Measurements from ENCODE around the gene DUSP3. TPM values are rescaled to one million over a fixed set of nuclear protein-coding genes. Genes with fewer than 3 reads are reported as not detected.
"Not testable (repeated sequence)": the region's sequence is repeated elsewhere in the genome, so short reads cannot be mapped to it uniquely, and the experiment has no call there.

The DUSP3 gene
- total and polyA plus RNA-seq, 4 donors = 68.3 to 123 (median 111) TPM

DNA sequence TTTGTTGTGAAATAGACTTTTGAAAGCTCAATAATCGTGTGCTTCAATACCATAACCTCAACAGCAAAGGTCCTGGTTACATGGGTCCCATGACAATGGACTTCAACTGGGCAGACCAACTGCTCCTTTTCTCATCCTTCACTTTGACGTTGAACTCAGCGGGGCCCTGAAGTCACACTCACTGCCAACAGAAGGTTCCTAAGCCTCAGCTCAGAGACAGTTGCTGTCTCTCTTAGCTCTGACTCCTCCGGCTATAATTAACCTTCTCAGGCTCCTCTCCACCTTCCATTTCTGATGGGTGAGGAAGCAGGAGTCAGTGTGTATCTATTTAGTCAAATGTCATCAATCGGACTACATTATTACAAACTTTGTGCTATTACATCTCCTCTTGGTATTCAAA, 30.3 kb upstream of the DUSP3 start:
- DNase-seq (no peak), ATAC-seq (ENCODE audit: low FRiP score) (no peak)
- no peaks in the 10 kb centered on the region for H3K9me3 ChIP-seq (ENCODE audit: control insufficient read depth, low read length)
- WGBS, 2 donors = 94% methylated on average over 5 of the region's 5 CpGs
- no peak overlapping the region for H3K4me3 ChIP-seq (ENCODE audit: low read length in 2 of 2)
- intact Hi-C loops (cut with DNase I) = no loop called here
- no peak overlapping the region for H3K27ac ChIP-seq (ENCODE audit: low read depth in 1 of 2, low read length in 2 of 2)
- no peaks in the 10 kb centered on the region for H3K4me1 ChIP-seq (ENCODE audit: control insufficient read depth in 1 of 2, insufficient read depth in 2 of 2, low read length in 2 of 2)
- H3K36me3 ChIP-seq (ENCODE audit: control insufficient read depth in 1 of 2, insufficient read depth in 2 of 2, low read length in 1 of 2) = peaks cover 5 to 7% of the 10 kb centered on the region in 2 donors
- H3K27me3 ChIP-seq (ENCODE audit: control insufficient read depth in 1 of 2, insufficient read depth in 2 of 2, low read length in 1 of 2) = no peaks in the 10 kb centered on the region

DNA sequence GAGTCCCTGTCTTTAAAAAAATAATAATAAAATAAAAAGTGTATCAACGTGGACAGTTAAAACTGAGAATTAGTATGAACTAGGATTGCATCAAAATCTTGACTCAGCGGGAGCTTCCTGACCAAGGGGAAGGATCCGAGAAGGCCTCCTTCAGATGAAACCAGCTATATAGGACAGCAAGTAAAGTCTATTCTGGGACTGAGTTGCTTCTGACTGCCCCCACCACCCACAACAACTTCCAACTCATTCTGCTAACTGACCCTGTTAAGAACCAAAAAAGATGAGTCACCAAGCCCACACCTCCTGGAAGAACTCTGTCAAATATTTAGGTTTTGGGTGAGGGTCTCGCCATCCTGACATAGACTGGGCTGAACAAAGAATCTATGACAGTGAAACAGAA, 29.3 kb upstream of the DUSP3 start:
- WGBS, 2 donors = 94 to 95% methylated on average over 4 of the region's 4 CpGs
- H3K36me3 ChIP-seq (ENCODE audit: control insufficient read depth in 1 of 2, insufficient read depth in 2 of 2, low read length in 1 of 2) = peaks cover 5 to 7% of the 10 kb centered on the region in 2 donors
- H3K27me3 ChIP-seq (ENCODE audit: control insufficient read depth in 1 of 2, insufficient read depth in 2 of 2, low read length in 1 of 2) = no peaks in the 10 kb centered on the region
- no peaks in the 10 kb centered on the region for H3K9me3 ChIP-seq (ENCODE audit: control insufficient read depth, low read length)
- DNase-seq = no peak
- no peaks in the 10 kb centered on the region for H3K4me1 ChIP-seq (ENCODE audit: control insufficient read depth in 1 of 2, insufficient read depth in 2 of 2, low read length in 2 of 2)
- H3K4me3 ChIP-seq (ENCODE audit: low read length in 2 of 2) = no peak overlapping the region
- intact Hi-C loops (cut with DNase I) = no loop called here
- no peak for ATAC-seq (ENCODE audit: low FRiP score)
- H3K27ac ChIP-seq (ENCODE audit: low read depth in 1 of 2, low read length in 2 of 2) = no peak overlapping the region

DNA sequence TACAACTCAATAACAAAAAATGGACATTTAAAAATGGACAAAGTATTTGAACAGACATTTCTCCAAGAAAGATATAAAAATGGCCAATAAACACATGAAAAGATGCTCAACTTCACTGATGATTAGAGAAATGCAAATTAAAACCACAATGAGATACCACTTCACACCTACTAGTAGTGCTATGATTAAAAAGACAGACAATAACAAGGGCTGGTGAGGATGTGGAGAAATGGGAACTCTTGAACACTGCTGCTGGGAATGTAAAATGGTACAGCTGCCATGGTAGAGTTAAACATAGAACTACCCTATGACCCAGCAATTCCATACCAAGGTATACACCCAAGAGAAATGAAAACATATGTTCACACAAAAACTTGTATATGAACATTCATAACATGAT, 26.3 kb upstream of the DUSP3 start:
- Histone ChIP-seq H3K27ac (ENCODE audit: low read depth in 1 of 2, low read length in 2 of 2) (no peak overlapping the region), H3K9me3 (ENCODE audit: control insufficient read depth, low read length) (no peaks in the 10 kb centered on the region), H3K27me3 (ENCODE audit: control insufficient read depth in 1 of 2, insufficient read depth in 2 of 2, low read length in 1 of 2) (no peaks in the 10 kb centered on the region), H3K4me1 (ENCODE audit: control insufficient read depth in 1 of 2, insufficient read depth in 2 of 2, low read length in 2 of 2) (no peaks in the 10 kb centered on the region), H3K36me3 (ENCODE audit: control insufficient read depth in 1 of 2, insufficient read depth in 2 of 2, low read length in 1 of 2) (peaks cover 10% of the 10 kb centered on the region in 2 donors), H3K4me3 (ENCODE audit: low read length in 2 of 2) (no peak overlapping the region)
- intact Hi-C loops (cut with DNase I) = no loop called here
- ATAC-seq (ENCODE audit: low FRiP score) (no peak), DNase-seq (no peak)

GRCh38 chr17:43803758-43804157, 25.0 kb upstream of the DUSP3 start:
- H3K9me3 ChIP-seq (ENCODE audit: control insufficient read depth, low read length) = no peaks in the 10 kb centered on the region
- ATAC-seq (ENCODE audit: low FRiP score) (no peak), DNase-seq (no peak)
- H3K36me3 ChIP-seq (ENCODE audit: control insufficient read depth in 1 of 2, insufficient read depth in 2 of 2, low read length in 1 of 2) = peaks cover 10% of the 10 kb centered on the region in 2 donors
- no peaks in the 10 kb centered on the region for H3K4me1 ChIP-seq (ENCODE audit: control insufficient read depth in 1 of 2, insufficient read depth in 2 of 2, low read length in 2 of 2)
- no peak overlapping the region for H3K27ac ChIP-seq (ENCODE audit: low read depth in 1 of 2, low read length in 2 of 2)
- intact Hi-C loops (cut with DNase I) = no loop called here
- no peaks in the 10 kb centered on the region for H3K27me3 ChIP-seq (ENCODE audit: control insufficient read depth in 1 of 2, insufficient read depth in 2 of 2, low read length in 1 of 2)
- no peak overlapping the region for H3K4me3 ChIP-seq (ENCODE audit: low read length in 2 of 2)
- WGBS, 2 donors = 64 to 65% methylated on average over 4 of the region's 4 CpGs

GRCh38 chr17:43801844-43802243, 23.1 kb upstream of the DUSP3 start:
- Histone ChIP-seq H3K27ac (ENCODE audit: low read depth in 1 of 2, low read length in 2 of 2) (no peak overlapping the region), H3K36me3 (ENCODE audit: control insufficient read depth in 1 of 2, insufficient read depth in 2 of 2, low read length in 1 of 2) (peaks cover 6 to 8% of the 10 kb centered on the region in 2 donors), H3K4me1 (ENCODE audit: control insufficient read depth in 1 of 2, insufficient read depth in 2 of 2, low read length in 2 of 2) (no peaks in the 10 kb centered on the region), H3K9me3 (ENCODE audit: control insufficient read depth, low read length) (no peaks in the 10 kb centered on the region), H3K27me3 (ENCODE audit: control insufficient read depth in 1 of 2, insufficient read depth in 2 of 2, low read length in 1 of 2) (no peaks in the 10 kb centered on the region), H3K4me3 (ENCODE audit: low read length in 2 of 2) (no peak overlapping the region)
- DNase-seq (no peak), ATAC-seq (ENCODE audit: low FRiP score) (no peak)
- intact Hi-C loops (cut with DNase I) = no loop called here
- 84 to 90% methylated on average over 3 of the region's 3 CpGs for WGBS, 2 donors

DNA sequence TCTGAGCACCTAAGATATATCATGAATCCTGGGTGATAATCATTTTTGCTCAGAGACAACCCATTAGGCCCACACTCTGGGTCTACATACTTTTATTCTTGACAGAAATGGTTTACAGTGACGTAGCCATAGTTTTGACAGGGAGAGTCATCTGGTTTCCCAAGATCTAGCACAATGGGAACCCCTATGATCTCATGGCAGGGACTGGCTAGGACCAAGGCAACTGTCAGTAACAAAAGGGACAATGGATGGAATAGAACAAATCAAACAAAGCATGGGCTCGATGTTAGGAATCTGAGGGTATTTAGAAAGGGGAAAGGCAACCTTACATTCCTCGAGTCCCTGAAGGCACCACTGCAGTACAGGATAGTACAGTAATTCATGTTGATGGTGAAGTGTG, 22.0 kb upstream of the DUSP3 start:
- no peak overlapping the region for H3K4me3 ChIP-seq (ENCODE audit: low read length in 2 of 2)
- no peaks in the 10 kb centered on the region for H3K27me3 ChIP-seq (ENCODE audit: control insufficient read depth in 1 of 2, insufficient read depth in 2 of 2, low read length in 1 of 2)
- no peak overlapping the region for H3K27ac ChIP-seq (ENCODE audit: low read depth in 1 of 2, low read length in 2 of 2)
- ATAC-seq (ENCODE audit: low FRiP score) (no peak), DNase-seq (no peak)
- H3K4me1 ChIP-seq (ENCODE audit: control insufficient read depth in 1 of 2, insufficient read depth in 2 of 2, low read length in 2 of 2) = no peaks in the 10 kb centered on the region
- 94 to 95% methylated on average over 3 of the region's 3 CpGs for WGBS, 2 donors
- intact Hi-C loops (cut with DNase I) = no loop called here
- H3K36me3 ChIP-seq (ENCODE audit: control insufficient read depth in 1 of 2, insufficient read depth in 2 of 2, low read length in 1 of 2) = peaks cover 6 to 8% of the 10 kb centered on the region in 2 donors
- H3K9me3 ChIP-seq (ENCODE audit: control insufficient read depth, low read length) = no peaks in the 10 kb centered on the region

GRCh38 chr17:43799047-43799446, 20.3 kb upstream of the DUSP3 start:
- no peak for DNase-seq
- peaks cover 6 to 8% of the 10 kb centered on the region in 2 donors for H3K36me3 ChIP-seq (ENCODE audit: control insufficient read depth in 1 of 2, insufficient read depth in 2 of 2, low read length in 1 of 2)
- H3K27ac ChIP-seq (ENCODE audit: low read depth in 1 of 2, low read length in 2 of 2) = no peak overlapping the region
- no peaks in the 10 kb centered on the region for H3K9me3 ChIP-seq (ENCODE audit: control insufficient read depth, low read length)
- intact Hi-C loops (cut with DNase I) = no loop called here
- WGBS, 2 donors = 68 to 69% methylated on average over 2 of the region's 2 CpGs
- no peaks in the 10 kb centered on the region for H3K27me3 ChIP-seq (ENCODE audit: control insufficient read depth in 1 of 2, insufficient read depth in 2 of 2, low read length in 1 of 2)
- no peak overlapping the region for H3K4me3 ChIP-seq (ENCODE audit: low read length in 2 of 2)
- no peak for ATAC-seq (ENCODE audit: low FRiP score)
- H3K4me1 ChIP-seq (ENCODE audit: control insufficient read depth in 1 of 2, insufficient read depth in 2 of 2, low read length in 2 of 2) = no peaks in the 10 kb centered on the region

DNA sequence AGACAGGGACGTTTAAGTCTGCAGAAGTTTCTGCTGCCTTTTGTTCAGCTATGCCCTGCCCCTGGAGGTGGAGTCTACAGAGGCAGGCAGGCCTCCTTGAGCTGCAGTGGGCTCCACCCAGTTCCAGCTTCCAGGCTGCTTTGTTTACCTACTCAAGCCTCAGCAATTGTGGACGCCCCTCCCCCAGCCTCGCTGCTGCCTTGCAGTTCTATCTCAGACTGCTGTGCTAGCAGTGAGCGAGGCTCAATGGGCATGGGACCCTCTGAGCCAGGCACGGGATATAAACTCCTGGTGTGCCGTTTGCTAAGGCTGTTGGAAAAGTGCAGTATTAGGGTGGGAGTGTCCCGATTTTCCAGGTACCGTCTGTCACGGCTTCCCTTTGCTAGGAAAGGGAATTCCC, 19.2 kb upstream of the DUSP3 start:
- intact Hi-C loops (cut with DNase I); H3K27me3 ChIP-seq (ENCODE audit: control insufficient read depth in 1 of 2, insufficient read depth in 2 of 2, low read length in 1 of 2); H3K9me3 ChIP-seq (ENCODE audit: control insufficient read depth, low read length); H3K4me3 ChIP-seq (ENCODE audit: low read length in 2 of 2); DNase-seq; H3K27ac ChIP-seq (ENCODE audit: low read depth in 1 of 2, low read length in 2 of 2); ATAC-seq (ENCODE audit: low FRiP score); H3K36me3 ChIP-seq (ENCODE audit: control insufficient read depth in 1 of 2, insufficient read depth in 2 of 2, low read length in 1 of 2); H3K4me1 ChIP-seq (ENCODE audit: control insufficient read depth in 1 of 2, insufficient read depth in 2 of 2, low read length in 2 of 2): not testable (repeated sequence)
- WGBS, 2 donors = 88 to 95% methylated on average over 8 to 9 of the region's 9 CpGs

DNA sequence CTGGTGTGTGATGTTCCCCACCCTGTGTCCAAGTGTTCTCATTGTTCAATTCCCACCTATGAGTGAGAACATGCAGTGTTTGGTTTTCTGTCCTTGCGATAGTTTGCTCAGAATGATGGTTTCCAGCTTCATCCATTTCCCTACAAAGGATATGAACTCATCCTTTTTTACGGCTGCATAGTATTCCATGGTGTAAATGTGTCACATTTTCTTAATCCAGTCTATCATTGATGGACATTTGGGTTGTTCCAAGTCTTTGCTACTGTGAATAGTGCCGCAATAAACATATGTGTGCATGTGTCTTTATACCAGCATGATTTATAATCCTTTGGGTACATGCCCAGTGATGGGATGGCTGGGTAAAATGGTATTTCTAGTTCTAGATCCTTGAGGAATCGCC, 13.9 kb upstream of the DUSP3 start:
- H3K27me3 ChIP-seq (ENCODE audit: control insufficient read depth in 1 of 2, insufficient read depth in 2 of 2, low read length in 1 of 2); H3K9me3 ChIP-seq (ENCODE audit: control insufficient read depth, low read length); ATAC-seq (ENCODE audit: low FRiP score); H3K4me3 ChIP-seq (ENCODE audit: low read length in 2 of 2); H3K4me1 ChIP-seq (ENCODE audit: control insufficient read depth in 1 of 2, insufficient read depth in 2 of 2, low read length in 2 of 2); H3K27ac ChIP-seq (ENCODE audit: low read depth in 1 of 2, low read length in 2 of 2); DNase-seq; intact Hi-C loops (cut with DNase I); H3K36me3 ChIP-seq (ENCODE audit: control insufficient read depth in 1 of 2, insufficient read depth in 2 of 2, low read length in 1 of 2): not testable (repeated sequence)
- 89 to 91% methylated on average over 4 of the region's 4 CpGs for WGBS, 2 donors
